H1 (cell line): ENCODE measurements around the gene NDUFB11. TPM values are rescaled to one million over a fixed set of nuclear protein-coding genes. Genes with fewer than 3 reads are reported as not detected.

Experiments used
- BACH1 ChIP-seq: IDR thresholded peaks from 2 replicates; pipeline ENCODE4 v1.6.1; 2012; ENCODE audit warnings: low read length, improper control_type of control experiment
- CREB1 ChIP-seq: IDR thresholded peaks from 2 replicates; pipeline ENCODE4 v1.6.1; 2012; ENCODE audit warnings: inconsistent platforms
- KDM5A ChIP-seq: fragments of 200-600 bp; IDR thresholded peaks from 2 replicates; pipeline ENCODE4 v1.7.1; 2012; ENCODE audit warnings: mild to moderate bottlenecking, low read length, inconsistent platforms, mixed read lengths
- NRF1 ChIP-seq: IDR thresholded peaks from 2 replicates; pipeline ENCODE4 v1.6.1; 2011; ENCODE audit warnings: mild to moderate bottlenecking, low read depth, low read length, improper control_type of control experiment
- PHF8 ChIP-seq: fragments of 200-600 bp; sonication (generic); conservative IDR thresholded peaks from 2 replicates; pipeline ENCODE4 v1.7.1; 2012; ENCODE audit warnings: low read depth, mild to moderate bottlenecking, inconsistent platforms, low read length, moderate library complexity
- POLR2A ChIP-seq, 2 experiments: IDR thresholded peaks; 1 replicate in 1 of 2; 2 replicates in 1 of 2; pipeline ENCODE4 v1.6.1; 2011; ENCODE audit warnings: low read depth in 2 of 2, low read length in 2 of 2, mild to moderate bottlenecking in 2 of 2; ENCODE audit errors: control extremely low read depth in 1 of 2
- POLR2AphosphoS5 ChIP-seq: IDR thresholded peaks from 2 replicates; pipeline ENCODE4 v1.6.1; 2011; ENCODE audit warnings: low read depth, low read length
- POU5F1 ChIP-seq: IDR thresholded peaks from 2 replicates; pipeline ENCODE4 v1.6.1; 2011; ENCODE audit warnings: low read depth, mild to moderate bottlenecking, low read length, moderate library complexity
- SIN3A ChIP-seq, 2 experiments: IDR thresholded peaks in 1 of 2; conservative IDR thresholded peaks in 1 of 2; 2 replicates each; pipeline ENCODE4 v1.6.1; 2011 to 2012; ENCODE audit warnings: low read length in 2 of 2, improper control_type of control experiment in 1 of 2, low read depth in 1 of 2, mild to moderate bottlenecking in 1 of 2
- SP1 ChIP-seq: IDR thresholded peaks from 2 replicates; pipeline ENCODE4 v1.6.1; 2011; ENCODE audit warnings: low read depth, low read length
- SP4 ChIP-seq: IDR thresholded peaks from 2 replicates; pipeline ENCODE4 v1.6.1; 2012; ENCODE audit warnings: low read length, inconsistent platforms
- SRF ChIP-seq: IDR thresholded peaks from 2 replicates; pipeline ENCODE4 v1.6.1; 2011; ENCODE audit warnings: mild to moderate bottlenecking, low read depth, low read length, moderate library complexity
- TAF7 ChIP-seq: optimal IDR thresholded peaks from 2 replicates; pipeline ENCODE3; 2011; ENCODE audit warnings: low read depth, mild to moderate bottlenecking, inconsistent platforms, low read length, moderate library complexity, borderline replicate concordance
- TBP ChIP-seq: IDR thresholded peaks from 2 replicates; pipeline ENCODE4 v1.6.1; 2011; ENCODE audit warnings: low read depth, low read length, improper control_type of control experiment
- YY1 ChIP-seq: IDR thresholded peaks from 2 replicates; pipeline ENCODE4 v1.6.1; 2011; ENCODE audit warnings: low read depth, mild to moderate bottlenecking, low read length
- polyA plus RNA-seq, 7 experiments: library from polyadenylated mRNA; depleted of rRNA in 3 of 7; stranded (reverse) in 5 of 7; unstranded in 2 of 7; fragments of >200 nt in 5 of 7; fragments of 200-250 nt in 2 of 7; gene quantifications; 1 replicate in 5 of 7; 2 replicates in 1 of 7; 4 replicates in 1 of 7; pipeline versions ENCODE4 v1.2.1 to v1.2.3, GENCODE V29; 2011 to 2013; ENCODE audit warnings: missing spikeins in 2 of 7, mixed read lengths in 2 of 7
- total RNA-seq: library from RNA; stranded (reverse); fragmentation: NEBNext Ultra II Directional; extraction: Animal tissue kit (Norgen Biotek cat#: 25700); gene quantifications from 2 replicates; pipeline ENCODE4 v1.2.1, GENCODE V29; 2021
- TF ChIP-seq, protein P1 (sequence below), 3 experiments: IDR thresholded peaks; 1 replicate in 2 of 3; 2 replicates in 1 of 3; pipeline versions ENCODE4 v1.5.1 to v1.6.1; 2011; ENCODE audit warnings: low read length in 3 of 3, mild to moderate bottlenecking in 3 of 3, inconsistent platforms in 2 of 3, low read depth in 1 of 3, moderate library complexity in 1 of 3; ENCODE audit not compliant: insufficient read depth in 1 of 3; ENCODE audit errors: control extremely low read depth in 1 of 3

Gene NDUFB11
- total and polyA plus RNA-seq, 2 of the 8 experiments (the other 6 are each of a cell fraction or from before 2014, with no cell fraction given) = 120 to 131 TPM

DNA sequence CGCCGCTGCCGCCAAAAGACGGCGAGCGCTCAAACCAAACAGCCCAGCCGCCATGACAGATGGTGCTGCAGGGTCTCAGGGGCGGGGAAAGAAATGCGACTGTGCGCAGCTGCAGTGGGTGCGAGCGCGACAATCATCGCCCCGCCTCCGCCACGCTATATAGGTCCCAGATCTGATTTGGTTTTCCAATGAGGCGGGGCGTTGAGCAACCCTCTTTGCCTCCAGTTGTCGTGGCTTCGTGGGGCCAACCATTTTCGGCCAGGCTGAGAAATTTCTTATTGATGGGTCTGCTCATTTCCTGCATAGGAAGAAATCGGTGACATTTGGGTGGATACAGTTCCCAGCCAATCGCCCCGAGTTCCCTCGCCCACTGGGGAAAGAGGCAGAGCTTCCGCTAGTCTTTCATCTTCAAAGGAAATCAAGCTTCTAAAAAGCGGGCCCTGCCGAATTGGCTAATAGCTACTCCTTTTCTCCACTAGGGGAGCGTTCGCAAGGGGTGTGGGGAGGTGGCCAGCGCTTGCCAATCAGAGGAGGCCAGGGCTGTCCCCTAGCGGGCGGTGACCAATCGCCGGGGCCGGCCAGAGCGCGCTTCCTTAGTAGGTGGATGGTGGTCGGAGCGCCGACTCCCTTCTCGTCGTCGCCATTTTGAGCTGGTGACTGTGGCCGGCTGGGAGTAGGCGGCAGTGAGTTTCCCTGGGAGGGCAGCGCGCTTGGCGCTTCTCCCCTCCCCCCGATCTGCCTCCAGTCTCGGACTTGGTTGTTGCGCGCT lies at the start of gene NDUFB11, which contains the start of gene RBM10 (continued):
- TF ChIP-seq, protein P1, sequence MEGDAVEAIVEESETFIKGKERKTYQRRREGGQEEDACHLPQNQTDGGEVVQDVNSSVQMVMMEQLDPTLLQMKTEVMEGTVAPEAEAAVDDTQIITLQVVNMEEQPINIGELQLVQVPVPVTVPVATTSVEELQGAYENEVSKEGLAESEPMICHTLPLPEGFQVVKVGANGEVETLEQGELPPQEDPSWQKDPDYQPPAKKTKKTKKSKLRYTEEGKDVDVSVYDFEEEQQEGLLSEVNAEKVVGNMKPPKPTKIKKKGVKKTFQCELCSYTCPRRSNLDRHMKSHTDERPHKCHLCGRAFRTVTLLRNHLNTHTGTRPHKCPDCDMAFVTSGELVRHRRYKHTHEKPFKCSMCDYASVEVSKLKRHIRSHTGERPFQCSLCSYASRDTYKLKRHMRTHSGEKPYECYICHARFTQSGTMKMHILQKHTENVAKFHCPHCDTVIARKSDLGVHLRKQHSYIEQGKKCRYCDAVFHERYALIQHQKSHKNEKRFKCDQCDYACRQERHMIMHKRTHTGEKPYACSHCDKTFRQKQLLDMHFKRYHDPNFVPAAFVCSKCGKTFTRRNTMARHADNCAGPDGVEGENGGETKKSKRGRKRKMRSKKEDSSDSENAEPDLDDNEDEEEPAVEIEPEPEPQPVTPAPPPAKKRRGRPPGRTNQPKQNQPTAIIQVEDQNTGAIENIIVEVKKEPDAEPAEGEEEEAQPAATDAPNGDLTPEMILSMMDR (IDR thresholded peaks at IDR 0.05; ENCODE audit: control extremely low read depth in 1 of 3, insufficient read depth in 1 of 3, low read depth in 1 of 3, low read length in 3 of 3) = peak; percentile 30 to 66 (median 39)
- no peak for TF ChIP-seq POU5F1
- peak; percentile 78 for TF ChIP-seq PHF8
- TF ChIP-seq POLR2AphosphoS5 = peak; percentile 78; the same call in 1 of the 2 replicates
- peak; percentile 89 for TF ChIP-seq YY1
- TF ChIP-seq CREB1 = 0 out of 2 replicates have a peak, but pooled peaks have one; percentile 5
- TF ChIP-seq NRF1 = peak; percentile 27; the same call in 1 of the 2 replicates
- TF ChIP-seq TAF7 = peak; percentile 77
- 0 out of 2 replicates have a peak, but pooled peaks have one; percentile 18 for TF ChIP-seq KDM5A
- 0 out of 2 replicates have a peak, but pooled peaks have one; percentile 6 for TF ChIP-seq BACH1
- peak; percentile 60; the same call in 1 of the 2 replicates for TF ChIP-seq SP4
- peak; percentile 13 to 32; a peak in 2 of 4 replicates for TF ChIP-seq SIN3A (conservative IDR thresholded peaks at IDR 0.05 in 1 of 2, IDR thresholded peaks at IDR 0.05 in 1 of 2; ENCODE audit: low read depth in 1 of 2, low read length in 2 of 2)
- TF ChIP-seq POLR2A (IDR thresholded peaks at IDR 0.05; ENCODE audit: control extremely low read depth in 1 of 2, low read depth in 2 of 2, low read length in 2 of 2) = peak; percentile 56 to 79
- TF ChIP-seq TBP = peak; percentile 72; the same call in 1 of the 2 replicates
- TF ChIP-seq SRF = no peak
- TF ChIP-seq SP1 = 0 out of 2 replicates have a peak, but pooled peaks have one; percentile 16
